ENCODE data around the gene CCDC170.

DNA sequence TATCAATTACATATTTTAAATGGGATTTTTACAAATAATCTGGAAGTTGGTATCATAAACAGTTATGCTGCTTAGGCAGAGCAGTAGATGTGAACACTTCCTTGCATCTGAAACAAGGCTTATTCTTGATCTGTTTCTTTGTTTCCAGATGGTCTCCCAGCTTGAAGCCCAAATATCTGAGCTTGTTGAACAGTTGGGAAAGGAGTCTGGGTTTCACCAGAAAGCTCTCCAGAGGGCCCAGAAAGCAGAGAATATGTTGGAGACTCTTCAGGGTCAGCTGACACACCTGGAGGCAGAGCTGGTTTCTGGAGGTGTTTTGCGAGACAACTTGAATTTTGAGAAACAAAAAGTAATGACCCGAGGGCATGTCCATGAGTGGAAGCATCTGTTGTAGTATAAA is 91.9 kb downstream of the CCDC170 start:
- TF ChIP-seq, protein P1, sequence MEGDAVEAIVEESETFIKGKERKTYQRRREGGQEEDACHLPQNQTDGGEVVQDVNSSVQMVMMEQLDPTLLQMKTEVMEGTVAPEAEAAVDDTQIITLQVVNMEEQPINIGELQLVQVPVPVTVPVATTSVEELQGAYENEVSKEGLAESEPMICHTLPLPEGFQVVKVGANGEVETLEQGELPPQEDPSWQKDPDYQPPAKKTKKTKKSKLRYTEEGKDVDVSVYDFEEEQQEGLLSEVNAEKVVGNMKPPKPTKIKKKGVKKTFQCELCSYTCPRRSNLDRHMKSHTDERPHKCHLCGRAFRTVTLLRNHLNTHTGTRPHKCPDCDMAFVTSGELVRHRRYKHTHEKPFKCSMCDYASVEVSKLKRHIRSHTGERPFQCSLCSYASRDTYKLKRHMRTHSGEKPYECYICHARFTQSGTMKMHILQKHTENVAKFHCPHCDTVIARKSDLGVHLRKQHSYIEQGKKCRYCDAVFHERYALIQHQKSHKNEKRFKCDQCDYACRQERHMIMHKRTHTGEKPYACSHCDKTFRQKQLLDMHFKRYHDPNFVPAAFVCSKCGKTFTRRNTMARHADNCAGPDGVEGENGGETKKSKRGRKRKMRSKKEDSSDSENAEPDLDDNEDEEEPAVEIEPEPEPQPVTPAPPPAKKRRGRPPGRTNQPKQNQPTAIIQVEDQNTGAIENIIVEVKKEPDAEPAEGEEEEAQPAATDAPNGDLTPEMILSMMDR (conservative IDR thresholded peaks at IDR 0.05; ENCODE audit: low read depth, low read length) = no peak
- TF ChIP-seq EZH2 (IDR thresholded peaks at IDR 0.05; ENCODE audit: low read length, unreplicated experiment) (no peak), EZH2phosphoT487 (IDR thresholded peaks at IDR 0.05; ENCODE audit: borderline replicate concordance, low read length) (no peak)
